GM21528 (cell line): ENCODE results near the gene SLC35G2.
"Not testable (repeated sequence)": the region's sequence is repeated elsewhere in the genome, so short reads cannot be mapped to it uniquely, and the experiment has no call there.

Experiments used
- ATAC-seq: cut with Tn5 transposase; IDR thresholded peaks from one replicate; pipeline ENCODE4 v1.9.1; 2021; ENCODE audit warnings: mild to moderate bottlenecking, moderate library complexity; ENCODE audit not compliant: unreplicated experiment, low FRiP score

The SLC35G2 gene

GRCh38 chr3:136818769-136819391 is at the start of gene SLC35G2:
Gene SLC35G2, plus strand, starts transcription at chr3:136819126. Its CDS starts 35,335 bp downstream, at chr3:136854461.
- no peak for ATAC-seq

GRCh38 chr3:136772709-136773108 is 46.2 kb upstream of the SLC35G2 start:
- no peak for ATAC-seq

- ATAC-seq: no peak
These were observed 40.1 kb upstream of the SLC35G2 start for GRCh38 chr3:136778865-136779264.

- no peak for ATAC-seq
These were observed 38.2 kb upstream of the SLC35G2 start for GRCh38 chr3:136780741-136781140.

GRCh38 chr3:136783708-136784191 is 35.2 kb upstream of the SLC35G2 start:
- no peak for ATAC-seq

- peak; percentile 82 for ATAC-seq
These were observed 31.6 kb upstream of the SLC35G2 start for GRCh38 chr3:136787349-136787748.

- ATAC-seq: no peak
These were observed 30.8 kb upstream of the SLC35G2 start for GRCh38 chr3:136788154-136788553.

- no peak for ATAC-seq
These were observed 28.9 kb upstream of the SLC35G2 start for GRCh38 chr3:136789976-136790375.

GRCh38 chr3:136790786-136791185 is 28.1 kb upstream of the SLC35G2 start:
- no peak for ATAC-seq

GRCh38 chr3:136792556-136793330 is 26.2 kb upstream of the SLC35G2 start:
- no peak for ATAC-seq

- not testable (repeated sequence) for ATAC-seq
These were observed 17.8 kb upstream of the SLC35G2 start for GRCh38 chr3:136801146-136801545.

- no peak for ATAC-seq
These were observed 16.4 kb upstream of the SLC35G2 start for GRCh38 chr3:136802481-136802996.

GRCh38 chr3:136804141-136804540 is 14.8 kb upstream of the SLC35G2 start:
- no peak for ATAC-seq

- ATAC-seq: no peak
These were observed 14.1 kb upstream of the SLC35G2 start for GRCh38 chr3:136804813-136805212.

GRCh38 chr3:136805795-136806194 is 13.1 kb upstream of the SLC35G2 start:
- ATAC-seq: no peak

GRCh38 chr3:136811701-136812100 is 7.2 kb upstream of the SLC35G2 start:
- ATAC-seq: no peak

- ATAC-seq: no peak
These were observed 1.5 kb upstream of the SLC35G2 start for GRCh38 chr3:136817448-136817847.

- ATAC-seq: no peak
These were observed 646 bp upstream of the SLC35G2 start for GRCh38 chr3:136818191-136818768.

- ATAC-seq: no peak
These were observed 435 bp downstream of the SLC35G2 start for GRCh38 chr3:136819392-136819730.

GRCh38 chr3:136819731-136820679 is 1.1 kb downstream of the SLC35G2 start:
- no peak for ATAC-seq
